Keratinocyte (primary cell): ENCODE data around the gene QSOX2. TPM values are rescaled to one million over a fixed set of nuclear protein-coding genes. Genes with fewer than 3 reads are reported as not detected.
A peak's percentile ranks its signal among the peaks of the same experiment; 100 is the strongest.

Source experiments
- DNase-seq: peaks from one replicate; pipeline ENCODE4 v3.0.0-alpha.2; 2011; ENCODE audit warnings: low read depth, missing footprints, low spot score
- FAIRE-seq: peaks from 2 replicates; lab custom pipeline; 2011; peaks lifted over from hg19 to GRCh38; lab: Jason Lieb, UNC
- H2AFZ ChIP-seq: 2 replicates; pipeline ENCODE4 v1.6.0; 2012; ENCODE audit warnings: low read length, control low read depth, inconsistent platforms; ENCODE audit not compliant: control insufficient read depth
- H3K27ac ChIP-seq: 2 replicates; pipeline ENCODE4 v1.5.1; 2011; ENCODE audit warnings: low read length; ENCODE audit not compliant: control insufficient read depth, insufficient read depth
- H3K27me3 ChIP-seq: 3 replicates; pipeline ENCODE4 v1.6.0; 2011; ENCODE audit warnings: low read length; ENCODE audit not compliant: control insufficient read depth, insufficient read depth; ENCODE audit errors: extremely low read depth
- H3K36me3 ChIP-seq, 2 experiments: 2 replicates in 1 of 2; 3 replicates in 1 of 2; pipeline ENCODE4 v1.5.1; 2011; ENCODE audit warnings: low read length in 2 of 2, mild to moderate bottlenecking in 1 of 2; ENCODE audit not compliant: control insufficient read depth in 2 of 2, insufficient read depth in 2 of 2; ENCODE audit errors: extremely low read depth in 1 of 2
- H3K4me1 ChIP-seq: 3 replicates; pipeline ENCODE4 v1.5.1; 2011; ENCODE audit warnings: low read length; ENCODE audit not compliant: control insufficient read depth, insufficient read depth; ENCODE audit errors: extremely low read depth
- H3K4me2 ChIP-seq: 3 replicates; pipeline ENCODE4 v1.6.0; 2011; ENCODE audit warnings: low read depth, low read length; ENCODE audit not compliant: control insufficient read depth, insufficient read depth; ENCODE audit errors: extremely low read depth
- H3K4me3 ChIP-seq, 3 experiments: fragments of 200-600 bp in 1 of 3; sonication (generic) in 1 of 3; 2 replicates in 2 of 3; 3 replicates in 1 of 3; pipeline ENCODE4 v1.5.1; 2011 to 2016; ENCODE audit warnings: low read length in 3 of 3, mild to moderate bottlenecking in 3 of 3, control low read depth in 2 of 3, inconsistent platforms in 1 of 3, low read depth in 1 of 3, mixed read lengths in 1 of 3, mixed run types in 1 of 3, moderate library complexity in 1 of 3; ENCODE audit not compliant: control insufficient read depth in 2 of 3, insufficient read depth in 2 of 3; ENCODE audit errors: extremely low read depth in 1 of 3
- H3K79me2 ChIP-seq: 2 replicates; pipeline ENCODE4 v1.6.0; 2012; ENCODE audit warnings: low read length; ENCODE audit not compliant: control insufficient read depth, insufficient read depth
- H3K9ac ChIP-seq: 3 replicates; pipeline ENCODE4 v1.6.0; 2011; ENCODE audit warnings: low read length; ENCODE audit not compliant: control insufficient read depth, insufficient read depth; ENCODE audit errors: extremely low read depth
- H3K9me1 ChIP-seq: 3 replicates; pipeline ENCODE4 v1.6.0; 2011; ENCODE audit warnings: low read length; ENCODE audit not compliant: control insufficient read depth, insufficient read depth; ENCODE audit errors: extremely low read depth
- H3K9me3 ChIP-seq: 2 replicates; pipeline ENCODE4 v1.5.1; 2012; ENCODE audit warnings: low read depth, low read length; ENCODE audit not compliant: control insufficient read depth
- H4K20me1 ChIP-seq: 3 replicates; pipeline ENCODE4 v1.6.0; 2011; ENCODE audit warnings: low read length; ENCODE audit not compliant: control insufficient read depth, insufficient read depth; ENCODE audit errors: extremely low read depth
- CTCF ChIP-seq, 3 experiments: IDR thresholded peaks in 1 of 3; conservative IDR thresholded peaks in 1 of 3; optimal IDR thresholded peaks in 1 of 3; 2 replicates in 2 of 3; 3 replicates in 1 of 3; pipeline versions ENCODE3 to v1.5.1; 2011; ENCODE audit warnings: low read length in 3 of 3, mild to moderate bottlenecking in 3 of 3, moderate library complexity in 2 of 3, control low read depth in 1 of 3, inconsistent platforms in 1 of 3; ENCODE audit not compliant: insufficient read depth in 2 of 3; ENCODE audit errors: extremely low read depth in 1 of 3
- EZH2 ChIP-seq: IDR thresholded peaks from one replicate; pipeline ENCODE4 v1.6.1; 2012; ENCODE audit warnings: inconsistent platforms, mild to moderate bottlenecking, low read length, moderate library complexity
- dilution Hi-C: fragments of 300-500 bp; cut with MboI; formaldehyde crosslinking; loops from one replicate; pipeline ENCODE4 v1.7.0; 2020; ENCODE audit warnings: low sequenced_read_pairs; ENCODE audit not compliant: extremely low pct_ligation_motif_present
- polyA minus RNA-seq, 3 experiments: library from RNA; depleted of rRNA, polyadenylated mRNA; stranded (reverse); fragments of >200 nt; gene quantifications; 1 replicate in 1 of 3; 2 replicates in 1 of 3; 3 replicates in 1 of 3; pipeline ENCODE4 v1.2.3, GENCODE V29; 2011
- polyA plus RNA-seq, 5 experiments: library from polyadenylated mRNA; depleted of rRNA in 3 of 5; stranded (reverse) in 3 of 5; stranded (forward) in 1 of 5; unstranded in 1 of 5; fragments of >200 nt; gene quantifications; 1 replicate in 1 of 5; 2 replicates in 3 of 5; 3 replicates in 1 of 5; pipeline versions ENCODE4 v1.2.1 to v1.2.3, GENCODE V29; 2011 to 2012; ENCODE audit warnings: missing spikeins in 2 of 5, low read depth in 1 of 5, low replicate concordance in 1 of 5

Gene QSOX2, protein sequence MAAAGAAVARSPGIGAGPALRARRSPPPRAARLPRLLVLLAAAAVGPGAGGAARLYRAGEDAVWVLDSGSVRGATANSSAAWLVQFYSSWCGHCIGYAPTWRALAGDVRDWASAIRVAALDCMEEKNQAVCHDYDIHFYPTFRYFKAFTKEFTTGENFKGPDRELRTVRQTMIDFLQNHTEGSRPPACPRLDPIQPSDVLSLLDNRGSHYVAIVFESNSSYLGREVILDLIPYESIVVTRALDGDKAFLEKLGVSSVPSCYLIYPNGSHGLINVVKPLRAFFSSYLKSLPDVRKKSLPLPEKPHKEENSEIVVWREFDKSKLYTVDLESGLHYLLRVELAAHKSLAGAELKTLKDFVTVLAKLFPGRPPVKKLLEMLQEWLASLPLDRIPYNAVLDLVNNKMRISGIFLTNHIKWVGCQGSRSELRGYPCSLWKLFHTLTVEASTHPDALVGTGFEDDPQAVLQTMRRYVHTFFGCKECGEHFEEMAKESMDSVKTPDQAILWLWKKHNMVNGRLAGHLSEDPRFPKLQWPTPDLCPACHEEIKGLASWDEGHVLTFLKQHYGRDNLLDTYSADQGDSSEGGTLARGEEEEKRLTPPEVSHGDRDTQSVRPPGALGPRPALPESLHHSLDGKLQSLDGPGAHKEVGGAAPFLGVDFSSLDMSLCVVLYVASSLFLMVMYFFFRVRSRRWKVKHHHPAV
- polyA plus RNA-seq (6.9 to 11.9 TPM (median 10.9 TPM) in 3 replicates), polyA minus RNA-seq (8.9 to 11.9 TPM (median 9.2 TPM) in 3 replicates)
- 7.8 TPM for polyA plus RNA-seq (2011; ENCODE audit: low read depth)
- 2.4 and 3.4 TPM in 2 replicates for polyA plus RNA-seq (2011; cell fraction: cytosol; rRNA removed)
- polyA plus RNA-seq (2011; cell fraction: nucleus; rRNA removed), result 22.9 and 28.2 TPM in 2 replicates
- polyA plus RNA-seq (2012; ENCODE audit: low replicate concordance), result 6.2 and 8.8 TPM in 2 replicates
- polyA minus RNA-seq (2011; cell fraction: cytosol; rRNA and poly(A)+ RNA removed), result 5.8 TPM
- 15.0 and 25.2 TPM in 2 replicates for polyA minus RNA-seq (2011; cell fraction: nucleus; rRNA and poly(A)+ RNA removed)

GRCh38 chr9:136245219-136246150, at the start of gene QSOX2:
TSS of gene QSOX2 (minus strand) at chr9:136245812. CDS start at chr9:136245803, 9 bp downstream.
- H3K9ac ChIP-seq, result peak within 1 kb of the TSS; percentile 83
- no peak for DNase-seq

More at GRCh38 chr9:136245219-136246150, at the start of gene QSOX2:
- H3K4me1 ChIP-seq, result peaks cover 25% of the 10 kb centered on the region
- peaks cover 1 to 7% of the 10 kb centered on the region in 2 experiments for H3K36me3 ChIP-seq
- peaks cover 32% of the 10 kb centered on the region for H3K27me3 ChIP-seq
- peaks cover 3% of the 10 kb centered on the region for H3K9me1 ChIP-seq
- H3K9me3 ChIP-seq, result no peaks in the 10 kb centered on the region
- no peak for FAIRE-seq
- H3K79me2 ChIP-seq, result peaks cover 38% of the 10 kb centered on the region
- H3K27ac ChIP-seq, result peak within 1 kb of the TSS; percentile 65
- H3K4me2 ChIP-seq, result peak within 1 kb of the TSS; percentile 95
- no peak for TF ChIP-seq EZH2
- peak in 1 of 3 experiments; percentile 10 for TF ChIP-seq CTCF (optimal IDR thresholded peaks at IDR 0.05 in 1 of 3, IDR thresholded peaks at IDR 0.05 in 1 of 3, conservative IDR thresholded peaks at IDR 0.05 in 1 of 3; ENCODE audit: extremely low read depth in 1 of 3, insufficient read depth in 2 of 3, low read length in 3 of 3)
- H4K20me1 ChIP-seq, result peaks cover 8% of the 10 kb centered on the region
- peak within 1 kb of the TSS; percentile 69 for H2AFZ ChIP-seq
- dilution Hi-C loops, result no loop called here
- H3K4me3 ChIP-seq, result peak within 1 kb of the TSS; percentile 76 to 92 (median 87)
